GM19240 (cell line): Measurements from ENCODE around the gene ARMH1.

Experiments
- DNase-seq: peaks from one replicate; pipeline ENCODE4 v3.0.0; 2011; ENCODE audit warnings: low spot score; ENCODE audit not compliant: insufficient read length

ARMH1 gene

DNA sequence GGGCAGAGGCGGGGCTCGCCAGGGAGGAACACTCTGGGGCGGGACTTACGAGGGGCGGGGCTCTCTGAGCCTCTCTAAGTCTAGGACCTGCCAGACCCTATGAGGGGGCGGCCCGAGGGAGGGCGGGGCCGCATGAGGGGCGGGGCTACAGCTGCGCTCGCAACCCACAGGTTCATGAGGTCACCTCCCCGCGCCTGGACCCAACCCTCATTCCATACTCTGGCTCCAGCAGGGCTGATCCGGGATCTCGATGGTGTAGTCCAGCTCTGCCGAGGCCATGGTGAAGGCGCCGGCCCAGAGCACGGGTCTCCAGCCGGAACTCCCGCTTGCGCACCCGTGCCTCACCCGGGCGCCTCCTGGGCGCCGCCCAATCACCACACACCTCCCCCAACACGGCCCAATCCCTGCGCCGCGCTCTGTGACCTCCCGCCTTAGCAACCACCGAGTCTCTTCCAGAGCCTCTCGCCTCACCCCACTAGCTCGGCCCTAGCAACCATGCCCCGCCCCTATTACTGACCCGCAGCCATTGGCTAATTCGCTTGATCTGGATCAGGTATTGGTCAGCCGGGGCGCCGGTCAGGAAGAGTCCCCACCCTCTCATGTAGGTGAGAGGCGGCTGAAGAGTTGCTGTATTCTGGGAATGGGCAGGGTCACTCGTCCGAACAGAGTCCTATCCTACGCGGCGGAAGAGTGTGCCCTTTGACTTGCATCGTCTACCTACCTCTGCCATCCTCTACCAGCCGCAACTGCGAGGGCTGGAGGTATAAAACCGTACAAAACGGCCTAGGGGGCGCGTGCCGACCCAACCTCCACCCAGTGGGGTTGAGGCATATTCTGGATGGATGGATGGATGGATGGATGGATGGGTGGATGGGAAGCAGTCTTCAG, at the start of gene ARMH1, which contains the start of gene TMEM53:
Gene ARMH1 (plus strand): TSS at position 602 of the 888 bp plus-strand sequence. CDS start 14,984 bp downstream, outside the sequence.
Gene TMEM53 (minus strand): TSS at position 369 of the 888 bp plus-strand sequence. CDS start 90 bp downstream, at position 279.
- DNase-seq, result peak; percentile 92

DNA sequence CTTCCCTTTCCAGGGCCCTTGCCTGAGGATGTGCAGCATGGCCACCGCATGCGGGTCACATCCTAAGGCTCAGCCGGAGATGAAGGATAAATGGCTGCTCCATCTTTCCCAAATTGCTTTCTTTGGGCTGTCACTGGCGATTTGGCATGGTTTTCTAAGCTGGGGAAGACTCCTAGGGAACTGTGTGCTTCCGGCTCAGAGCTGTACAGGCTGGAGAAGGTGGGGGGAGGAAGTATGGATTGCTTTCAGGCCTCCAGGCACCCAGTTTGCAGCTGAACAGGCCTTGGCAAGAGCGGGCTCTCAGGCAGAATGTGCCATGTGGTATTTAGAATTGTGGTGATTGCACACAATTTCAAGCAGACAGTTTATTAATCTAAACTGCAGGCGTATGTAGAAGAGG, 49.2 kb upstream of the ARMH1 start:
- DNase-seq, result no peak

DNA sequence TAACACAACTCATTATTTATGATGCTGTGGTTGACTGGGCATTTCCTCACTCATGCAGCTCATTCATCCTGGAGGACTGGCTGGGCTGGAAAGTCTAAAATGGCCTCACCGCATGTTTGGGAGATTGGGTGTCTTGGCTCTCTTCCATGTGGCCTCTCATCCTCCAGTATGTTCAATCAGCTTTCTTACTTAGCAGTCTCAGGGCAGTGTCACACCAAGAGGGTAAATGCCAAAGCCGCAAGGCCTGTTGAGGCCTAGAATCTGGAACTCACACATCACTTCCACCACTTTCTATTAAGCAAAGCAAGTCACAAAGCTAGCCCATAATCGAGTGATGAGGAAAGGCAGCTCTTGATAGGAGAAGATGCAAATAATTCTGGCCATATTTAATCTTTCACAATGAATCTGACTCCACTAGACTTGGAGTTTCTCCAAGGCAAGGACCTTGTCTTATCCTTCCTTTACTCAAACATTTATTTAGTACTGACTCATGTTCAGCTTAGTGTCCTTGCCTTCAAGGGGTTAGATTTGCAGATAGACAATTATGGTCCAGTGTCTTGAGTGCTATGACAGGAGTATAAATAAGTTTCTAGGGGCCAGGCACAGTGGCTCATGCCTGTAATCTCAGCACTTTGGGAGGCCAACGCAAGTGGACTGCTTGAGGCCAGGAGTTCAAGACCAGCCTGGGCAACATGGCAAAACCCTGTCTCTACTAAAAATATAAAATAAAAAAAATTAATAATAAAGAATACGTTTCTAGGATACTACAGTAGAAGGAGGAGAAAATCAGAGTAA, 45.4 kb upstream of the ARMH1 start:
- no peak for DNase-seq

DNA sequence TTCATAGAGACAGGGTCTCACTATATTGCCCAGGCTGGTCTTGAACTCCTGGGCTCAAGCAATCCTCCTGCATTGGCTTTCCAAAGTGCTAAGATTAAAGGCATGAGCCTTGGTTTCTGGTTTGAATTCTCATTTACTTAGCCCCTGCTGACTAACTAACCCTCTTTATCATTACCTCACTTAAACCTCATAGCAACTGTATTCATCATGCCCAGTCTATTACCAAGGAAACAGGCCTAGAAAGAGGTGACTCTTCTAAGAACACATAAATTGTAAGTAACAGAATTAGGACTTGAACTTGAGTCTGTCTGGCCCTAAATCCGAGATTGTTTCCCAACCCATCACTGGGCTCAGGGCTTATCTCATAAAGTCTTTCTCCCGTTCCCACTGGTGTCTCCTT, 44.4 kb upstream of the ARMH1 start:
- DNase-seq, result no peak

DNA sequence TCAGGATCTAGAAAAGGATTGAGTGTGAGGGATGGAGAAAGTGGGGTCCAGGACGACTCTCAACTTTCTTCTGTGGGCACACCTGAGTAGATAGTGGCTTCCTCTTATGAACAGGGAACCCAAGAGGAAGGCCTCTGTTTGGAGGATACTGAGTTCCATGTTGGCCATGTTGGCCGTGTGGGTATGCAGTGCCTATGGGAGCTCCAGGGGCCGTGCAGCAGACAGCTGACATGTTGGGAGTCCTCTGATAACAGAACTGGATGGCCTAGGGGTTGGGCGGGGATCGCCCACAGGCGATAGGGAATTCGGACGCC, 43.2 kb upstream of the ARMH1 start:
- DNase-seq, result no peak

DNA sequence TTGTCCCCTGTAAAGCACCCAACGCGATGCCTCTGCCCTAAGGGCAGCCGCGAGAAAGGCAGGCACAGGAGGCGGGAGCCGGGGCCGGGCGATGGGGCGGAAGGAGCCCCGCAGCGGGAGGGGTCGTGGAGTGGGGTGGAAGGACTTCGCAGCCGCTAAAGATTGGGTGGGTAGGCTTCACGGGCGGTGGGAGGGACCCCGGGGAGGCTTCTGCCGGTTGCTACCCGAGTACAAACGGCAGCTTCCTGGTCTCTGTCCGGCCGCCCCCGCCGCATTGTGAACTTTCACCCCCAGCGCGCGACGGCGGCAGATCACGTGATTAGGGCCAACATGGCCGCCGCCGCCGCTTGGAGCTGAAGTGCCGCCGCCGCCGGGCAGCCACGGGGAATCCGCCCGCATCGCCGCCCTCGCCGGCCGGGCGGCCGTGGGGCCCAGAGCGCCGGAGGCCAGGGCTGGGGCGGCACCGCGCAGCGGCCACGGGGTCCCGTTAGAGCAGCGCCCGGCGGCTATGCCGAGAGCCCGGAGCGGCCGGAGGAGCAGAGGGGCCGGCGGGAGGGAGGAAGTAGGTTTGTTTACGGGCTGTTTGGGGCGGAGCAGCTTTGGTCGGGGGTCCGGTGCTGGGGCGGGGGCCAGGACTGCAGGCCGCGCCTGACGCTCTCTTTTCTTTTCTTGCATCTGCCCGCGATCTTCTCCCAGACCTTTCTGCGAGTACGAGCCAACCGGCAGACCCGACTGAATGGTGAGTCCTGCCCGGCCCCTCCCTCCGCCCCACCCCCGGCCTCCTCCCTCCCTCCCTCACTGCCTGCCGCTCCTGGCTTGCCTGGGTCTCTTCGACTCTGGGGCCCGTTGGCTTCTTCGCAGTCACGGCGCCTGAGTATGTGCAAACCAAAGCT, 42.6 kb upstream of the ARMH1 start:
- DNase-seq, result peak; percentile 99

DNA sequence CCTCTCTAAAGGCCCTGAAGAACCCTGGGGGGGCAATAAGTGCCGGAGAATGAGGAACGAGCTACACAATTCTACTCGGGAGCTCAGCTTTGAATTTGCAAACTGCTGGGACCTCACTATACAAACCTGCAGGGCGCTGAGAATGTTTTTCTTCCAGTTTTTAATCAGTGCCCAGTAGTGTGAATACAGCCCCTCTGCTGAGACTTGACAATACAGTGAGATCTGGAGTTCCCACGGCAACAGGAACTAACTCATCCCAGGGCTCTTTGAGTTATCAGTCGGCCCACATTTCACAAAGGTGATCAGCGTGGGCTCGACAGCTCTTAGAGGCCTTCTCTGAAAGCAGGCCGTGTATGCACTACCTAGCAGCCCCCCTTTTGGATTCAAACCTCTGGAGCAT, 41.9 kb upstream of the ARMH1 start:
- DNase-seq, result peak; percentile 32

DNA sequence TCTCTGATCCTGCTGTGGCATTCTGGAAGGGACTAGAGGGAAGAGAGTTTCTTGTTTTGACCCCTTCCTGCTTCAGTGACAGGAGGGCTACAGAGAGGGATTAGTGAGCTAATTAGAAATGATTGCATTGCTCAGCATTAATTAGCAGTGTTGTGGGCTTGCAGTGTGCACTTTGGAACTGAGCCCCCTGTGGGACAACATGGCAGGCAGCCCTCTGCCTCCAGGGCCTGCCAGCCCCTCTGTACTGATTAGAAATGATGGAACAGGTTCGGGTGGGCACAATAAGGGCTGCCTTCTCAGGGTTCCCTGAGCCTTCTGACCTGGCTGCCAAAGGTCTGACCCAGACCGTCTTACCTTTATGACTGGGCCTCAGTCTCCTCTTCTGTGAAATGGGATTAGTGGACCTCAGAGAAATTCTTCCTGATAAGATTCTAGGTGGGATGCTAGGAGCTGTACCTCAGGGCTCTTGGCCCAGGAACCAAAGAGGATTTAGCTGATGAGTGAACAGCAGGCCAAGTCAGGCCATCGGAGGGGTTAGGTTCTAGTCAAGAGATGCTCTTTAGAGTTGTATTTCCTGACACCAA, 39.8 kb upstream of the ARMH1 start:
- DNase-seq, result no peak

DNA sequence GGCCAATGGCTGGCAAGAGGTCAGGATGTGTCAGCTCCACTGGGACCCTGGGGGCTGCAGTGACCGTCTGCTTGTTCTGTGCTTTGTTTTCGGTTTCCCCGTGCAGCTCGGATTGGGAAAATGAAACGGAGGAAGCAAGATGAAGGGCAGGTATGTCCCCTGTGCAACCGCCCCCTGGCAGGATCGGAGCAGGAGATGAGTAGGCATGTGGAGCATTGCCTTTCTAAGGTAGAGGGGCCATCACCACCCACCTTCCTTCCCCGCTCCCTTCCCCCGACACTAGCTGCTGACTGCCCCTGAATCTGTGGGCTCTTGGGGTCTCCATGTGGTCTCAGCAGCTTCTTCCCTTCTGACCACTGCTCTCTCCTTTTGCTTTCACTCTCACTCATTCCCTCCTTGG, 39.1 kb upstream of the ARMH1 start:
- DNase-seq, result no peak

DNA sequence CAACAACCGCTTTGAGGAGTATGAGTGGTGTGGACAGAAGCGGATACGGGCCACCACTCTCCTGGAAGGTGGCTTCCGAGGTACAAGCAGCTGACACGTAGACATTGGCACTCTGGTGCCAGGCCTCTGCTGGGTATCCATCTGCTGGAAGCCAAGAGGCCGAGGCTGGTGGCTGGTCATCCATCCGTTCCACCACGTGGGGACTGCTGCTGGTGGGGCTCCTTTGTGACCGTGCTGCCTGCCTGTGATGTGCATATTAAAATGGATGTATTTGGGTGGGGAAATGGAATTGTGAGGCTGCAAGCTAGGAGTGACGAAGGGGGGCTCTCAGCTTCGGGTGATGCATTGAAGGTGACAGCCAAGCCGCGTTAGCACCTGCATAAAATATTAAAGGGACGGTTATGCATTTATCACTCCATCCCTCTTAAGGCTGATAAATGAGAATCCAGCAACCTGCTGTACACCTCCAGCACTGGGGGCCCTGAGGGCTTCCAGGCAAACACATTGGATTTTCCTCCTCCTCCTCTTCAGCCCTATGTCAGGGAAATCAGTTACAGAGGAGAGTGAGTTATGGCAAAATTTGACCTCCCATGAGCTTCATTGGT, 38.3 kb upstream of the ARMH1 start:
- DNase-seq, result no peak

DNA sequence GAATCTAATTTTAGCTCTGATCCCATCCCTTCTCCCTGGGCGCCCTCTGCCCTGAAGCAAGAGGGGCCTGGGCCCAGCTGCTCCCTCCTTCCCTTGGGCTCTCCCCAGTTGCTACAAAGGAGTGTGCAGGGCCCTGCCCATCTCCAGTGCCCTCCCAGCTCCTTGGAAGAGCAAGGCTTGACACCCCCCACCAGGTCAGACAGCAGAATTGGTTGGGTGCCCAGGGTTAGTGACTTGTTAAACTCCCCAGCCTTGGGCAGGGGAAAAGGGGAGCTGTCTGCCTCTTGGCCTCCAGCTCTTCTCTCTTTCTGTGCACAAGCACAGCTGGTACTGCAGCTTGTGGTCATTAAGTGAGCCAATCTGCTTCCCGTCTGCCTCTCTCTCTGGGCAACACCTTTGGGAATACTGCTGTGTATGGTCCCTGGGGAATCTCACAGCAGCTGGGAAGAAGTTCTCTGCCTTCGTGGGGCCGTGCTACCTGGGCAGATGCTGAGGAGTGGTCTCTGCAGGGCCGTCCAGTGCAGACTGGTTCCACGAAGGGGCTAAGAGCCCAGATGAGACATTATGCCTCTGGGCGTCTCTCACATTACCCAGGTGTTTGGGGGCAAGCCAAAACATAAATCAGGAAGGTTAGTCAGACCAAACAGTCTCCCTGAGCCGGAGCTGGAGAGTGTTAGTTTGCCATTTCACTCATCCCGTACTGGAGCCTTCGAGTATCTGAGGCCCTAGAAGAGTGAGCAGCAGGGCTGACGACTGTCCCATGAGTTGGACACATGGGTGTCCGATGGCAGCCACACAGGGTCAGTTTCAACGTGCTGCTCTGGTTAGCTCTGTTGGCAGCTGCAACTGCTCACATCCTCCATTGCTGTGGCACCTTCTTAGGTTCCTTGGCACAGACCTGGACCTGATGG, 37.6 kb upstream of the ARMH1 start:
- DNase-seq, result no peak

DNA sequence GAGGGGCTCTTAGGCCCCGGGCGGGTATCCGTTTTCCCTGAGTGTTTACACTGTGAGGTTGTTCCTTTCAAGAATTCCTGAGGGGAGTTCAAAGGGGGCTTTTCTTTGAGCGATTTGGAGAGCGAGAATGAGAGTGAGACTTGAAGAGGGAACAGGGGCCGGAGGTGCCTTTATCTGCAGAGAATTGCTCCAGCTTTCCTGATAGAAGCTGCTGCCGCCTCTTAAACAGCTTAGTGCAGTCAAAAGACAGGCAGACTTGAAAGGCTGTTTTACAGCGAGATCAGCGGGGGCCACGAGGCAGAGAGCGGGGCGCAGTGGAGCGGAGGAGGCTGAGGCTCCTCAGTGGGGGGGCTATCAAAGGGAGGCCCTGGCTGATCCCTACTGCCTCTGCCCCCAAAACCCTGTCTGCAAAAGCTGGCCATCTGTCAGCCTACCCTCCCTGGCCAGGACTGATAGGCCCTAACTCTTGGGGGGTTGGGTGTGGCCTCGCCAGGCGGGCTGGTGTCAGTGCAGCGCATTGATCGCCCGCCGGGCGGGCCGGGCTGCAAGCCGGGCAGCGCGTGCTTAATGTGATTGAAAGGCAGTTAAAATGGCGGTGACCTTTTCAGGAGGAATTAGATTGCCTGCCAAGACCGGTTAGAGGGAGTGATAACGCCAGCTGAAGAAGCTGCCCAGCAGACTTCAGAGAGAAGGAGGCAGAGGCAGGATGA, 36.7 kb upstream of the ARMH1 start:
- DNase-seq, result no peak

DNA sequence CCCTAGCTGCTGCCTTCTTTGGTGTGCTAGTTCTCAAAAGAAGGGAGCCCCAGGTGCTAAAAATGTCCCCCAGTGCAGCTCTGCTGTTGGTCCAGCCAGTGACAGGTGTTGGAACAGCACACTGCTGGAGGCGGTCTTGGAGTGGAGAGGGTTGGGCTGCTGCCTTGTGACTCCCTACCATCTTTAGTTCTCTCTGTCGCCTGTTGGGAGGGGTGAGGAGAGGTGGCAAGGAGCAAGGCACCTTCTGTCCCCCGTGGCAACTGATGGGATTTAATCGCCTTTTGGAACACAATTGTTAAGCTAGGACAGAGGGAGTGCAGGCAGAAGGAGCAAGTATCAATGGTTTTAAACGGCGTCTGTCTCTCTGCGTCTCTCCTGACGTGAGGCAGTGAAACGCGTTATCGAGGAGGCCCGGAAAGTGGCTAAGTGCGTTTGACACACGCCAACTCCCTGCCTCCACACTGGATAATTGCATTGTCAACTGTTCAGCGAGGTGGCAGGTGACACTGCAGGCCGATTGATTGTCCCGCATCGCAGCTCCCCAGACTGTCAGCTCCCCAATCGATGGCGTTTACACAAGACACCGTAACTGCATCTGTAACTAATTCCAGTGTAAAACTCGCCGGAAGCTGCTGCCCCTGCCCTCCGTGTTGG, 34.2 kb upstream of the ARMH1 start:
- no peak for DNase-seq

DNA sequence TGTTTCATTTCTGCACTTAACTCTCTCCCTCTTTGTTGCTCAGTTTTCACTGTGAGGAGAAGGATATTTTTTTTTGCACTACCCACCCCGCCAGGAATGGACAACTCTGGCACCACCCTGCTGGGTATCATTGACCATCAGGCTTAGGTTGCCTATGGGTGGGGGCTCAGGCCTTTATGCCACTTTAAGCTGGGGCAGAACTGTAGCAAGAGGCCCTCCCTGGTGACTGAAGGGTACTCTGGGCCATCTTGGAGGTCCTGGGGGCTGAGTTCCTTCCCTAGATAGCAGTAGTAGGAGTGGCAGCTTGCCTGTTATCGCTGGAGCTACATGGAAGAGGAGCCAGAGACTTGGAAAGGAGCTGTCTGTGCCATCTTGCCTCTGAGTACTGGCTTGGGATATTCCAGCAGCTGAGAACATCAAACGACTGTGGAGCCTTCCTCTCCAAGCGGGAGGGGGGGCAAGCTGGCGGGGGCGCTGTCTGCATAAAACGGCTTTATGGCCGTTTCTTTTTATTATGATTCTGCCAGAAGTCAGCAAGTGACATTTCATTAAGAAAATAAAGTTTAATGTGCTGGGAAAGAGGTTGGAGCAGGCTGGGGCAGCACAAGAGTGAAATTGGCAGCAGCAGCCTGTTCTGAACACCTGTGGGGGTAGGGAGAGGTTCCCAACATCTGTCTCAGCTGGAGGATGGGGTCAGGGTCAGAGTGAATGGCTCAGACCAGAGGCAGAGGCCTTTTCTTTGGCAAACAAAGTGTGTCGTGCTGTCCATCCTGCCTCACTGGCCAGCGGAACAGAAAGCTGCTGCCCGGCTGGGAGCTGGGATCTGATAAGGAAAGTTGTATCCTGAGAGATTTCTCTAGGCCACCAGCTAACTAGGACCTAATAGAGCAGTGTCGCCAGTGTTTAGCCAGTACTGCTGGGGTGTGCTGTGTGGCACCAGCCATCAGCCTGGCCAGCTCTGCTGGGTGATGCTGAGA, 33.1 kb upstream of the ARMH1 start:
- DNase-seq, result no peak

DNA sequence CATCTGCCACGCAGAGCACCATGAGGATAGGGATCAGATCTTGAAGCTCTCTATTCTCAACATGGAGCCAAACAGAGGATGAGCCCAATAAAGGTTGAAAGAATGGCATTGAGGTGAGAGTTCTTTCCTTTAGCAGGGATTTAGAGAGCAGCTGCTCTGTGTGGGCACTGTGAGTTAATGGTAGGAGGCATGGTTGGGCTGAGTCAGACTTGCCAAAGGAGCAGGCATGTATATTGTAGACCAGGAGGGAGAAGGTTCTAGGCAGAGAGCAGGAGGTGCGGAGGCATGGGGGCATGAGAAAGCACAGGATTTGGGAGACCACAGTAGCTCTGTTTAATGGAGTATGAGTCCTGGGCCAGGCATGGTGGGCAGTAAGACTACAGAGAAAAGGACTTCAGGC, 32.3 kb upstream of the ARMH1 start:
- no peak for DNase-seq

DNA sequence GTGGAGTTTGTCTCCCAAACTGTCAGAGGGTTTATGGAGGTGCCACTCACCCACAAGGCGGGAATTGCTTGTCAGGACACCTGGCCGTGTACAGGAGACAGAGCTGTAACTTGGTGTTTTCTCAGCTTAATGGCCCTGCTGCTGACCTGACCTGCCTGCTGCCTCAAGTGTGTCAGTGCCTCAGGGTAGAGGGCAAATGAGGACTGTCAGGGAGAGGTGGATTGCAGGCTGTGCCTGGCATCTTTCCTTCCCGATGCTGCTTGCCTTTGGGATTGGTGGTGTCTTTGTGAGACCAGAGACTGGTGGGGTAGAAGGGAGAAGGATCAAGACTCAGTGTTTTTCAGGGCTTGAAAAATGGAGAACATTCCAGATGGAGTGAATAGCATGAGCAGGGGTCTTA, 31.6 kb upstream of the ARMH1 start:
- DNase-seq, result no peak

DNA sequence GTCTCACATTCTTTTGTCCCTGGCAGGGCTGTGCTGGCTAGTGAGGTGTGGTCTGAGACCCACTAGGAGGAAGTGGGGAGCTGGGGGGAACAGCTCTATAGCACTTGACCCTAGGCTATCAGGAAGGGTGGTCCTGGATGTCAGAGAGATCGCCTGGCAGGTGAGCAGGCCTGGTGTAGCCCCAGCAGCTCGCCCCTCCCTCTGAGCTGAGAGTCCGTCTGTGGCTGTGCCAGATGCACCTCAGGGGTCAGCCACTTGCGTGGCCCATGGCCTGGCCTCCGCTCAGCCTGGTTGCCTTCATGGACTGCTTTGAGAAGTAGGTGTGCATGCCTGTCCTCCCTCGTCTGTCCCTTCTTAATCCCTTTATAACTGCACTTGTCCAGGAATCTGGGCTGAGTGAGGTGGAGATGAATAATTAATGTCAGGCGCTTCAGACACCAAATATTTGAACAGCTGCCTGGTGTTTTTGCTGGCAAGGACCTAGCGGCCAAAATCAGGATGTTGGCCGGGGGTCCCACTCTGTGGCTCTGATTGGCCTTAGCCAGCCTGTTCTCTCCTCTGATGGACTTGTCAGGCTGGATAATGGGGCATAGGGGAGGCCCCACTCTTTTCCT, 30.7 kb upstream of the ARMH1 start:
- no peak for DNase-seq
